Right lobe of liver (tissue), 6 donors: ENCODE results near the gene KCNK5. TPM values are rescaled to one million over a fixed set of nuclear protein-coding genes. Genes with fewer than 3 reads are reported as not detected.

ENCODE experiments used
- ATAC-seq, 4 donors: fragments of 200-7000 bp; cut with Tn5 transposase; one replicate each; pipeline ENCODE4 v1.9.1; 2020; ENCODE audit warnings: mild to moderate bottlenecking in 4 of 4, moderate library complexity in 4 of 4
- DNase-seq, 3 donors: peaks; one replicate each; pipeline ENCODE4 v3.0.0-alpha.2; 2020
- H3K27ac ChIP-seq, 3 donors: fragments of 200-600 bp; one replicate each; pipeline ENCODE4 v1.8.0; 2022
- H3K27me3 ChIP-seq, 2 donors: fragments of 200-600 bp; one replicate each; pipeline ENCODE4 v1.8.0; 2022
- H3K36me3 ChIP-seq, 4 donors: fragments of 200-600 bp; sonication (generic) in 1 of 4; one replicate each; pipeline versions ENCODE4 v1.5.1 to v1.8.0; 2017 to 2022; ENCODE audit warnings: control low read depth in 1 of 4
- H3K4me1 ChIP-seq, 4 donors: fragments of 200-600 bp; sonication (generic) in 1 of 4; one replicate each; pipeline versions ENCODE4 v1.5.1 to v1.8.0; 2017 to 2022; ENCODE audit warnings: control low read depth in 1 of 4
- H3K4me3 ChIP-seq, 3 donors: fragments of 200-600 bp; one replicate each; pipeline ENCODE4 v1.8.0; 2022
- H3K9me3 ChIP-seq, 4 donors: fragments of 200-600 bp; sonication (generic) in 1 of 4; one replicate each; pipeline versions ENCODE4 v1.5.1 to v1.8.0; 2017 to 2022; ENCODE audit warnings: control low read depth in 1 of 4
- CTCF ChIP-seq, 4 donors: fragments of 200-600 bp in 3 of 4; fragments of 450-650 bp in 1 of 4; IDR thresholded peaks; one replicate each; pipeline versions ENCODE4 v1.5.1 to v1.8.0; 2016 to 2022; ENCODE audit warnings: antibody characterized with exemption in 4 of 4, mild to moderate bottlenecking in 2 of 4
- POLR2A ChIP-seq: fragments of 450-650 bp; IDR thresholded peaks from one replicate; pipeline ENCODE4 v1.6.1; 2017; ENCODE audit warnings: antibody characterized with exemption, mild to moderate bottlenecking
- WGBS: methylation state at CpG from one replicate; pipeline ENCODE4 v1.1.6; 2018; ENCODE audit warnings: low coverage, low lambda C conversion rate; ENCODE audit not compliant: insufficient coverage; ENCODE audit errors: missing lambda C conversion rate; 5-methylcytosine and 5-hydroxymethylcytosine counted together
- intact Hi-C, 2 donors: fragments of 100-400 bp; cut with DNase I; formaldehyde crosslinking; loops; one replicate each; pipeline versions ENCODE4 v1.11.2 to v1.14.1; 2022
- total RNA-seq, 6 experiments: library from RNA; depleted of rRNA in 2 of 6; stranded (reverse); fragments of >200 nt in 2 of 6; fragmentation: NEBNext Ultra II Directional in 3 of 6; extraction: Animal tissue kit (Norgen Biotek cat#: 25700) in 3 of 6; gene quantifications; one replicate each; pipeline versions ENCODE4 v1.1.0 to v1.2.4, GENCODE V29; 2016 to 2023
- donor health status: DM: no; HTN: yes; CAD: no.
- donor health status: DM: no; HTN: no; CAD: no.
- donor health status: DM: no; HTN: no; CAD: no.
- donor health status: DM: no; HTN: yes; CAD: no.
- donor health status: DM: no; HTN: yes; CAD: no.

KCNK5 gene
- total RNA-seq, 6 experiments from 2014 or later, result 3.2 to 54.3 (median 6.7) TPM

- WGBS, result 24% methylated on average over 4 of the region's 5 CpGs
- peak in 1 of 4 donors; percentile 29 for TF ChIP-seq CTCF (IDR thresholded peaks at IDR 0.05)
- no peak for TF ChIP-seq POLR2A
- peaks cover 0 to 89% (median 21%) of the 10 kb centered on the region in 4 donors for H3K4me1 ChIP-seq
- H3K9me3 ChIP-seq, result no peaks in the 10 kb centered on the region
- no peaks in the 10 kb centered on the region for H3K27me3 ChIP-seq
- no peak overlapping the region for H3K27ac ChIP-seq
- intact Hi-C loops, result no loop called here
- DNase-seq (no peak), ATAC-seq (no peak)
- no peak overlapping the region for H3K4me3 ChIP-seq
- peaks cover 0 to 3% (median 0%) of the 10 kb centered on the region in 4 donors for H3K36me3 ChIP-seq
Observed at GRCh38 chr6:39218868-39219567, 10.3 kb downstream of the KCNK5 start.

GRCh38 chr6:39217177-39217864, 12.0 kb downstream of the KCNK5 start:
- peaks cover 0 to 3% (median 0%) of the 10 kb centered on the region in 4 donors for H3K36me3 ChIP-seq
- H3K27ac ChIP-seq, result peak overlapping the region in 1 of 3 donors; percentile 43
- no peak for TF ChIP-seq POLR2A
- no peak for TF ChIP-seq CTCF (IDR thresholded peaks at IDR 0.05)
- WGBS, result 68% methylated on average over 5 of the region's 11 CpGs
- intact Hi-C loops, result no loop called here
- ATAC-seq (no peak), DNase-seq (peak in 1 of 3 donors; percentile 42)
- H3K4me1 ChIP-seq, result peaks cover 0 to 89% (median 24%) of the 10 kb centered on the region in 4 donors
- no peaks in the 10 kb centered on the region for H3K27me3 ChIP-seq
- no peak overlapping the region for H3K4me3 ChIP-seq
- H3K9me3 ChIP-seq, result no peaks in the 10 kb centered on the region

DNA sequence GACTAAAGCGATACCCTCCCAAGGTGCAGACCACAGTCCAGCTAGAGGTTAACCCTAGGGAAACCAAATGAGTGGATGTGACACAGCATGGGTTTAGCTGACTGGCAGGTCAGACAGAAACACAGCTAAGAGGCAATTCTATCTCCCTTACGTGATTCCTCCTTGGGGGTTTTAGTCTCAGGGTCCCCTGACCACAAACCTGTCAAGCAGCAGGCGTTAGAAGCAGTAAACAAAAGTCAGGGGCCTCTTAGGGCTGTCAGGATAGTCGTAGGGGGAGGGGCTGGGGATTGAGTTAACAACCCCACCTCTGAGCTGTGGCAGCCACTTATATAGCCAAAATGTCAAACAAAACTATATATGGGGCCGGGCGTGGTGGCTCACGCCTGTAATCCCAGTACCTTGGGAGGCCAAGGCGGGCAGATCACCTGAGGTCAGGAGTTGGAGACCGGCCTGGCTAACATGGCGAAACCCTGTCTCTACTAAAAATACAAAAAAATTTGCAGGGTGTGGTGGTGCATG, 13.6 kb downstream of the KCNK5 start:
- Histone ChIP-seq H3K27me3 (no peaks in the 10 kb centered on the region), H3K27ac (peak overlapping the region in 2 of 3 donors; percentile 86 to 88)
- peak in 1 of 3 donors; percentile 31 for DNase-seq

More for the DNA sequence above, 13.6 kb downstream of the KCNK5 start:
- H3K9me3 ChIP-seq, result no peaks in the 10 kb centered on the region
- TF ChIP-seq CTCF (IDR thresholded peaks at IDR 0.05), result no peak
- no peak overlapping the region for H3K4me3 ChIP-seq
- intact Hi-C loops, result no loop called here
- H3K36me3 ChIP-seq, result peaks cover 0 to 3% (median 0%) of the 10 kb centered on the region in 4 donors
- ATAC-seq, result no peak
- H3K4me1 ChIP-seq, result peaks cover 0 to 95% (median 28%) of the 10 kb centered on the region in 4 donors
- WGBS, result 54% methylated on average over 8 of the region's 10 CpGs
